Measurements from ENCODE around the gene IDH2. TPM values are rescaled to one million over a fixed set of nuclear protein-coding genes. Genes with fewer than 3 reads are reported as not detected.
A peak's percentile ranks its signal among the peaks of the same experiment; 100 is the strongest.

IDH2 gene
- total RNA-seq, 6 experiments from 2014 or later: 115 to 371 (median 261) TPM

DNA sequence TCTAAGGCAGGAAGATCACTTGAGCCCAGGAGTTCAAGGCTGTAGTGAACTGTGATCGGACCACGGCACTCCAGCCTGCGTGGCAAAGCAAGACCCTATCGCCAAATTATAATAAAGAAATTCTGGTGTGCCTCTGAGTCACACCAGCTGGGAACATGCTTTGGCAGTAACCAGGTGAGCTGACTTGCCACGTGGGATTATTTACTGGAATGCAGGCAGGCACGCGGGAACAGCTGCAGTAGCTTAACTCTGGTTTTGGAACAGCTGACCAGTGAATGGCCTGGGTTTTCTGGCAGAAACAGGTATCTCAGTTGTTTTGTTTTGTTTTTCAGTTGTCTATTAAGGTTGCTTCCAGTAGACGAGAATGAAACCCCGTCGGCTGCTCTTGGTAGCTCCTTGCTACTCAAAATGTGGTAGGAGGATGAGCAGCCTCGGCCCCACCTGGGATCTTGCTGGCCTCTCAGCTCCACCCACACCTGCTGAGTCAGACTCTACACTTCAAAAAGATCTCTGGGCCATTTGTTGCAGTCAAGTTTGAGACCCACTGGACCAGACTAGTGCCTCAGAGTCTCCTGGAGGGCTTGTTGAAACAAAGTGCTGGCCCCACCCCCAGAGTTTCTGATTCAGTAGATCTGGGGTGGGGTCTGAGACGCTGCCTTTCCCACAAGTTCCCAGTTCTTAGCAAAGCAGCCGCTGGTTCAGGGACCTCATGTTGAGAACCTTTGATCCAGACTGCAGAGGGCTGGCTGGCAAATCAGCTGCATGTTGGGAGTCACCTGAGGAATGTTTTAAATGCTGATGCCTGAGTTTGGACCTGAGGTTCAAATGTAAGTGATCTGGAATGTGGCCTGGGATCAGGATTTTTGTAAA, 26.6 kb downstream of the IDH2 start:
- intact Hi-C loops (cut with DNase I): no loop called here
- DNase-seq: peak in 2 of 3 donors; percentile 54 to 72
- TF ChIP-seq POLR2A (IDR thresholded peaks at IDR 0.05): no peak

GRCh38 chr15:90074916-90075315, 27.4 kb downstream of the IDH2 start:
- peaks cover 0 to 36% (median 5%) of the 10 kb centered on the region in 4 donors for H3K4me1 ChIP-seq
- H3K36me3 ChIP-seq: peaks cover 0 to 8% (median 0%) of the 10 kb centered on the region in 4 donors
- ATAC-seq (no peak), DNase-seq (no peak)
- TF ChIP-seq CTCF (IDR thresholded peaks at IDR 0.05) (no peak), POLR2A (IDR thresholded peaks at IDR 0.05) (no peak)
- no peaks in the 10 kb centered on the region for H3K9me3 ChIP-seq
- H3K27me3 ChIP-seq: no peaks in the 10 kb centered on the region
- no peak overlapping the region for H3K4me3 ChIP-seq
- H3K27ac ChIP-seq: peak overlapping the region; percentile 64 to 70 (median 69)
- intact Hi-C loops (cut with DNase I): no loop called here
- WGBS (ENCODE audit: insufficient coverage, low coverage, low lambda C conversion rate, missing lambda C conversion rate): 84% methylated on average over 3 of the region's 5 CpGs

More for the DNA sequence above, 26.6 kb downstream of the IDH2 start:
- Histone ChIP-seq H3K27ac (peak overlapping the region; percentile 64 to 70 (median 69)), H3K36me3 (peaks cover 0 to 8% (median 0%) of the 10 kb centered on the region in 4 donors), H3K4me1 (peaks cover 0 to 31% (median 5%) of the 10 kb centered on the region in 4 donors), H3K27me3 (no peaks in the 10 kb centered on the region), H3K9me3 (no peaks in the 10 kb centered on the region), H3K4me3 (no peak overlapping the region)
- 31% methylated on average over 9 of the region's 13 CpGs for WGBS (ENCODE audit: insufficient coverage, low coverage, low lambda C conversion rate, missing lambda C conversion rate)
- peak; percentile 55 to 71 (median 62) for ATAC-seq

GRCh38 chr15:90074023-90074422, 28.2 kb downstream of the IDH2 start:
- no peak overlapping the region for H3K27ac ChIP-seq
- 94% methylated on average over 8 of the region's 12 CpGs for WGBS (ENCODE audit: insufficient coverage, low coverage, low lambda C conversion rate, missing lambda C conversion rate)
- no peak for DNase-seq

DNA sequence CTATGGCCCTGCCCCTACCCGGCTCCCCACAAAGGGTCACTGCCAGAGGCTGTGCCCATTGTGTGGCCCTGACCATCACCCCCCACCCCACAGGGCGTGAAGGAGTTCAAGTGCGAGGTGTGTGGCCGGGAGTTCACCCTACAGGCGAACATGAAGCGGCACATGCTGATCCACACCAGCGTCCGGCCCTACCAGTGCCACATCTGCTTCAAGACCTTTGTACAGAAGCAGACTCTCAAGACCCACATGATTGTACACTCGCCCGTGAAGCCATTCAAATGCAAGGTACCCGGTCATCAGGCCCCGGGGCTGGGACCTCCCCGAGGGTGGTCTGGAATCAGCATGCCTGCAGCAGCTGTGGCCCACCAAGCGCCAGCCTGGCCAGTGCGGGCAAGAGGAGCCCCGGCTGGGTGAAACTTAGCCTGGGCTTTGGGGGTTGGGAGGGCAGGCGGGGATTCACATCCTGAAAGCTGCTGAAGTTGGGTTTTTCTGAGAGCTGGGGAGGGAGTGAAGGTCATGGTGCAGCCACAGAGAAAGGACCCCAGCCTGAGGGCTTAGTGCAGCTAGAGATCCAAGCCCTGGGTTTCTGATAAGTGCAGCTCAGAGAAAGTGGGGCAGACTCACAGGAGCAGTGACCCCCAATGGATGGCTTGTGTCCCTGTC, 29.2 kb downstream of the IDH2 start:
- ATAC-seq (no peak), DNase-seq (no peak)
- Histone ChIP-seq H3K27me3 (no peaks in the 10 kb centered on the region), H3K27ac (no peak overlapping the region), H3K4me3 (no peak overlapping the region), H3K9me3 (no peaks in the 10 kb centered on the region), H3K4me1 (peaks cover 0 to 36% (median 5%) of the 10 kb centered on the region in 4 donors), H3K36me3 (peaks cover 0 to 8% (median 2%) of the 10 kb centered on the region in 4 donors)
- no peak for TF ChIP-seq POLR2A (IDR thresholded peaks at IDR 0.05)
- no peak for TF ChIP-seq CTCF (IDR thresholded peaks at IDR 0.05)
- no CpG with 5 or more reads among the region's 17 CpGs for WGBS (ENCODE audit: insufficient coverage, low coverage, low lambda C conversion rate, missing lambda C conversion rate)
- intact Hi-C loops (cut with DNase I): no loop called here

More at GRCh38 chr15:90074023-90074422, 28.2 kb downstream of the IDH2 start:
- TF ChIP-seq CTCF (IDR thresholded peaks at IDR 0.05) (no peak), POLR2A (IDR thresholded peaks at IDR 0.05) (no peak)
- intact Hi-C loops (cut with DNase I): no loop called here
- ATAC-seq: no peak
- Histone ChIP-seq H3K4me1 (peaks cover 0 to 36% (median 5%) of the 10 kb centered on the region in 4 donors), H3K9me3 (no peaks in the 10 kb centered on the region), H3K4me3 (no peak overlapping the region), H3K36me3 (peaks cover 0 to 8% (median 0%) of the 10 kb centered on the region in 4 donors), H3K27me3 (no peaks in the 10 kb centered on the region)
